ENCODE results near the gene USP28.
"Not testable (repeated sequence)": the region's sequence is repeated elsewhere in the genome, so short reads cannot be mapped to it uniquely, and the experiment has no call there.

Gene USP28, protein sequence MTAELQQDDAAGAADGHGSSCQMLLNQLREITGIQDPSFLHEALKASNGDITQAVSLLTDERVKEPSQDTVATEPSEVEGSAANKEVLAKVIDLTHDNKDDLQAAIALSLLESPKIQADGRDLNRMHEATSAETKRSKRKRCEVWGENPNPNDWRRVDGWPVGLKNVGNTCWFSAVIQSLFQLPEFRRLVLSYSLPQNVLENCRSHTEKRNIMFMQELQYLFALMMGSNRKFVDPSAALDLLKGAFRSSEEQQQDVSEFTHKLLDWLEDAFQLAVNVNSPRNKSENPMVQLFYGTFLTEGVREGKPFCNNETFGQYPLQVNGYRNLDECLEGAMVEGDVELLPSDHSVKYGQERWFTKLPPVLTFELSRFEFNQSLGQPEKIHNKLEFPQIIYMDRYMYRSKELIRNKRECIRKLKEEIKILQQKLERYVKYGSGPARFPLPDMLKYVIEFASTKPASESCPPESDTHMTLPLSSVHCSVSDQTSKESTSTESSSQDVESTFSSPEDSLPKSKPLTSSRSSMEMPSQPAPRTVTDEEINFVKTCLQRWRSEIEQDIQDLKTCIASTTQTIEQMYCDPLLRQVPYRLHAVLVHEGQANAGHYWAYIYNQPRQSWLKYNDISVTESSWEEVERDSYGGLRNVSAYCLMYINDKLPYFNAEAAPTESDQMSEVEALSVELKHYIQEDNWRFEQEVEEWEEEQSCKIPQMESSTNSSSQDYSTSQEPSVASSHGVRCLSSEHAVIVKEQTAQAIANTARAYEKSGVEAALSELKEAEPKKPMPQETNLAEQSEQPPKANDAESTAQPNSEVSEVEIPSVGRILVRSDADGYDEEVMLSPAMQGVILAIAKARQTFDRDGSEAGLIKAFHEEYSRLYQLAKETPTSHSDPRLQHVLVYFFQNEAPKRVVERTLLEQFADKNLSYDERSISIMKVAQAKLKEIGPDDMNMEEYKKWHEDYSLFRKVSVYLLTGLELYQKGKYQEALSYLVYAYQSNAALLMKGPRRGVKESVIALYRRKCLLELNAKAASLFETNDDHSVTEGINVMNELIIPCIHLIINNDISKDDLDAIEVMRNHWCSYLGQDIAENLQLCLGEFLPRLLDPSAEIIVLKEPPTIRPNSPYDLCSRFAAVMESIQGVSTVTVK

DNA sequence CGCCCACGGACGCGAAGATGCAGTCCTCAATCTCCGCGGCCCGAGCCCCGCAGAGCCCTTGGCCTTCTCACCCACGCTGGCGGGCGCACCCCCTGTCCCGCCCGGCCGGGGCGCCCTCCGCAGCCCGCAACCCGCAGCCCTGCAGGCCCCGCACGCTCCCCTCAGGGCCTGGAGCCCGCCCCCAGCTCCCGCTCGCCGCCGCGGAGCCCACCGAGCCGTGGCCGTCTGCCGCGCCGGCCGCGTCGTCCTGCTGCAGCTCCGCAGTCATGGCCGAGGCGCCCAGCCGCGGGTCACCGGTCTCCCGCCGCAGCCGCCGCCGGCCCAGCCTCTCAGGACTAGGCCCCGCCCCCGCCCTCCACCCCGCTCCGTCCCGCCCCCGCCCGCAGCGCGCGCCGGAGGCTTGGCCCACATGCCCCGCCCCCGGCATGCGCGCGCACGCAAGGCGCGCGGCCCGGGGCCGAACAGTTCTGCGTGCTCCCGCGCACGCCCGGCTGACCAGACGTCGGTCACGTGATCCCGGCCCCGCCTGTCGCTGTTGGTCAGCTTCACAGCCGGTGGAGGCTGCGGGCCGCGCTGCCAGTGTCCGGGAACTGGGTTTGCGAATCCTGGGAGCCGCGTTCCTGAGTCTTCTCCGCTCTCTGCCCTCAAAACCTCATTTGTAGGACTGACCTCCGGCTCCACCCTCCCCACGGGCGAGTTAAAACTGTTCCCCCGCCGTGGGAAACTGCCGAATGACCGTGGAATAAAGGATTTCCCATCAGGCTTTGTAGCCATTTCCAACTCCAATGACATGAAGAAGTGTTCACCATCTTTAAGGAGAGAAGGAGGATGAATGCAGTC lies at the start of gene USP28:
TSS of gene USP28 (minus strand) at position 339 of the 840 bp plus-strand sequence. CDS start at position 268, 71 bp downstream.
- peak; percentile 98 for DNase-seq

DNA sequence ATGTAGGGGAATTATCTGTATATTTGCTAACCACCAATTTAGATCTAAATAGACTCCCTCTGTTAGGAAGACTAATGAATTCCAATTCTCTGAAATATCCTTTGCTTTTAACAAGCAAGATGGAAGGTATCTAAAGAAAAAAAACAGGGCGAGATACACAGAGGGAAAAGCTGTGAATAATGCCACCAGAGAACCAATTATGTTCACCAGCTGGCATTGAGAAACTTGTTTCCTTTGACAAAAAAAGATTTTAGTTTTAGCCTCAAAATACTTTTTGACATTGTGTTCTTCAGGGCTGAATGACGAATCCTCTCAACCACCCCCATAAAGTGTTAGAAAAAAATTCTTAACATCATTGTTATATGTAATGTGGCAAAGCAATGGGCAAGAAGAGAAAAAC lies 48.2 kb upstream of the USP28 start:
- DNase-seq, result no peak

DNA sequence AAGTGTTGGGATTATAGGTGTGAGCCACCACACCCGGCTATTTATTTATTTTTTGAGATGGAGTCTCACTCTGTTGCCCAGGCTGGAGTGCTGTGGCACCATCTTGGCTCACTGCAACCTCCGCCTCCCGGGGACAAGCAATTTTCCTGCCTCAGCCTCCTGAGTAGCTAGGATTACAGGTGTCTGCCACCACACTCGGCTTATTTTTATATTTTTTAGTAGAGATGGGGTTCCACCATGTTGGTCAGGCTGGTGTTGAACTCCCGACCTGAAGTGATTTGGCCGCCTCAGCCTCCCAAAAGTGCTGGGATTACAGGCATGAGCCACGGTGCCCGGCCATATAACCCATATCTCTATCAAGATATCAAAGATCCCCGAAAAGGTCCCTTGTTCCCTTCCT lies 36.1 kb upstream of the USP28 start:
- DNase-seq, result not testable (repeated sequence)

DNA sequence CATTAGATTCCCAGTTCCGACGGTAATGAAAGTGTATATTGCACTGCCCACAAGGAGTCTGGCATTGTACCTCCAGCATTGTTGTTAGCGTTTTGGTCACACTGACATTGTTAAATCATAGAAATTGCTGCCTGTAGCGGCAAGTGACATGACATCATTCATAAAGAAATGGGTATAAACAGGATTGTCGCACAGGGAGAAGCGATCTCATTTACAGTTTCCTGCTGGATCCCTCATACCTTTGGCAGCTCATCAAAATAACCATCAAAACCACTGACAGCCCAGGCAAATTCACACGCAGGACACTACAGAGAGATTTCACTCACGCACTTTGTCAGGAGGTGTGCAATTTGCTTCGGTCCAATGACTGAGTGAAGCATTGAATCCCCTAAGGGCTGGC lies 32.7 kb upstream of the USP28 start:
- no peak for DNase-seq

DNA sequence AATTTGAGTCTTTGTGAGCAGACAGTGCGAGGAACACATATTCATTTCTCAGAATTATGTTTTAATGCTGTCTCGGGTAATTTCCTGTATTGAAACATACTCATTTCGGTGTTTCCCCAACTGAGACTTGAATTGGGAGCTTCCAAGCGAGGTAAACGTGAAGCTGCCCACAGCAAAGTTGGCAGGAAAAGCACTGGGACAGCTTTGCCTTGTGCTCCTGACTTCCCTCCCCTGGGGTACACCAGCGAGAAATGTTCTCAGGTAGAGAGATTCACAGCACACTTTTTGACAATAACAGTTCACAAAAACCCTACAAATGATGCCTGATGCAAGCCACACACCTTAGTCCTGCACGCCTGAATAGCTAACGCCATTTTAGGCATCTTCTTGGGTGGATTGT lies 32.3 kb upstream of the USP28 start:
- no peak for DNase-seq

DNA sequence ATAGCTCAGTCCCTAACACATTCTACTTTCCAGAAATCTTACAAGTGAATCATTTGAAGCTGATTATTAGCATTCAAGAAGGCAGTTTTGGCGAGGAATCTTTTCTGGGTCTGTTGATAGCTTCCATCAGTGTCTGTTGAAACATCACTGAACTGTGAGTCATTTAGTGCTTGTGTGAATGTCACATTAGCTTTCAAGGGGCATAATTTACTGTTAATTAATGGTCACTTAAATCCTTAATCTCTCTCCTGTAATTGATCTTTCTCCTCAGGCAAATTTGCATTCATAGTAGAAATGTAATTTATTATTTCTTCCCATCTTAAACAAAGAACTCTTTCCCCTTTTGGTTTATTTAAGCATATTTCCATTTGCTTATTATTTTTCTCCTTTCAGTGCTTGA lies 31.8 kb upstream of the USP28 start:
- no peak for DNase-seq

DNA sequence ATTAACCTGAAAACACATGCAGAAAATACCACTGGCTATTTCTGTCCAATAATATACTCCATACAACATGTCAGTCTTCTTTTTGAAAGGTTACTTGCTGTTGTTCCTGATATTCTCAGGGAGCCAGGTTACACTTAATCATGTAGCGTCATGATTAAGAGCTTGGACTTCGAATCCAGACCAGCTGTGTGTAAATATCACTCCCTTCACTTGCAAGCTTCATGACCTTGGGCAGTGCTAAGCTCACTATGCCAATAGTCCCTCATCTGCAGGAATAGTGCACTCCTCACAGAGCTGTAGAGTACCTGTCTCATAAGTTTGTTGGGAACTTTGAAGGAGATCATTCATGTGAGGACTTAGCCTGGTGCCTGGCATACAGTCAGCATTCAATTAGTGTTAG lies 31.1 kb upstream of the USP28 start:
- DNase-seq, result no peak

DNA sequence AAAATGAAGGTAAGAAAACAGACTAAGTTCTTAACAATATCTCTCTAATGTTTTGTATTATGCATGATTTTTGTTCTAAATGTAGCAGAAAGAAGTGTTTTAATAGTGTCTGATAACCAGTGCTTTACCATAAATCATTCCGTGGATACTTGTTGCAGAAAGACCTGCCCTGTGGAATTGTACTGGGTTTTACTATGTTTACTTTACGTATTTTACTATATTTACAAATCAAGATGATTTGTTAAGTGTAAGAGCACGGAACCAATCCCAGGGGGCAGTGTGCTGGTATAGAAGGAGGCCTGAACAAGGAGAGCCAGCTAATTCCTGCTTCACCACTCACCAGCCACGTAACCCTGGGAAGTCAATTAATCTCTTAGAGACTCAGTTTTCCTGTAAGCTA lies 30.7 kb upstream of the USP28 start:
- DNase-seq, result no peak

DNA sequence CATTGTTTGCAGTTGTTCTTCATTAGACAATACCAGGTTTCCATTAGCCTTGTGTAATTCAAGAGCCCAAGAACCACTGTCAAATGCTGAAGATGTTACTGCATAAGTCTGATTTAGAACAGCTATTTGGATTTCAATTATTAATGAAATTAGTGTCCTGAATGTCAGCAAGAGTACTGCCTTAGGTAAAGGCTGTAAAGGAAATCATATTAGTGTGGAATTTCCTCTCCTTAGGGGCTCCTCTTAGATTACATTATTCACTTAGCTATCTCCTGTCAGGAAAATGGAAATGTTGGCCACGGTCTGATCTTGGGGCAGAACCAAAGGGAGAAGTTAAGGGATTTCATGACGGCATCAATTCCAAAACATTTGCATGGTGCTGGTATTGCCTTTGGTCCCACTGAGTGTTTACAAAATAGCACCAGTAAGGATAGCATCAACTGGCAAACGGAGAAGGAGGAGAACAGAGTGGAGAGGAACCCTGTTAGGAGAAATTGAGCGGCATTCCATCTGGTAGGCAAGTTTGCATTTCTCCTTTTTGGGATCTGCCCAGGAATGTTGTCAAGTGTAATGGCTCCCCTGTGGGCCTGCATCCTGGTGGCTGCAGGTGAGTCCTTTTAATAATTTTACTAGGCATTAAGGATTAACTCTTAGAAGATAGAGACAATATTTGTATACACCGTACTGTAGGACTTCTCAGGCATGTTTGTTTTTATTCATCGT lies 29.2 kb upstream of the USP28 start, which contains the start of gene HTR3B:
TSS of gene HTR3B (plus strand) at position 418 of the 723 bp plus-strand sequence. CDS start at position 556, 138 bp downstream.
- DNase-seq, result no peak

DNA sequence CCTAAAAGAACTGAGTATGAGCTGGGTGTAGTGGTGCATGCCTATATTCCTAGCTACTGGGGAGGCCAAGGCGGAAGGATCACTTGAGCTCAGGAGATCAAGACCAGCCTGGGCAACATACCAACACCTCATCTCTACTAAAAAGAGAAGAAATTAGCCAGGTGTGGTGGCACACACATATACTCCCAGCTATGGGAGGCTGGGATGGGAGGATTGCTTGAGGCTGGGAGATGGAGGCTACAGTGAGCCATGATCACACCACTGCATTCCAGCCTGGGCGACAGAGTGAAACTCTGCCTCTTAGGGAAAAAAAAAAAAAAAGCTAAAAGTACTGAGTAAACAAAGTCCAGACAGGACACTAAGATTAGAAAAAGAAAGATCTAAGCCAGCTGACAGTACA lies 25.8 kb upstream of the USP28 start:
- no peak for DNase-seq

DNA sequence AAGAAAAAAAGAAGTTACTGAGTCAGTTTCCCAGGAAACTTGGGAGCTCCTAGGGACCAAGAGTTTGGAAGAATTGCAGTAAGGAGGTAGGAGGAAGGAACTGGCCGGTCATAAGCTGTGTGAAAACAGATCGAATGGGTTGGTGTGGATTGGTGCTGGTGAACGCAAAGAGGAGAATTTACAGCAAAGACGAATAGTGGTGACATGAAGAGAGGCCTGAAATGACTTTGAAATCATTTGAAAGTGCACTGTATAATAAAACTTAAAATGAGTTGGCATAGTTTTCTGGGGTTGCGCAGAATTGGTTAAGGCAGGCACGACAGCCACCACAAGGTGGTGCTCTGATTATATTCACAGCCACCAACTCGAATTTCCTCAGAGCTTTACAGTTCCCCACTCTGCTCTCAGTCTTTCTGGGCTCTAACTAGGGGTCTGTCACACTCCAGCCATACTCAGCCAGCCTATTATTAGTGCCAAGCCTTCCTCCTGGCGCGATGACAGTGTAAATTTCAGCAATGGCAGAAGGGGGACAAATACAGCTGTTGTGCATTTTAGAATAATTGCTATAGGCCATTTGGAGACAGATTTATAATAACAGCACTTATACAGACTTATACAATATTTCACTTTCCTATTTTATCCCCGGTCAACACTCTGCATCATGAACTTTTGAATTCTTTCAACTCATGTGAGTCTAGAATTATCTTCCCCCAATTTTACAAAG lies 20.9 kb upstream of the USP28 start:
- DNase-seq, result no peak

DNA sequence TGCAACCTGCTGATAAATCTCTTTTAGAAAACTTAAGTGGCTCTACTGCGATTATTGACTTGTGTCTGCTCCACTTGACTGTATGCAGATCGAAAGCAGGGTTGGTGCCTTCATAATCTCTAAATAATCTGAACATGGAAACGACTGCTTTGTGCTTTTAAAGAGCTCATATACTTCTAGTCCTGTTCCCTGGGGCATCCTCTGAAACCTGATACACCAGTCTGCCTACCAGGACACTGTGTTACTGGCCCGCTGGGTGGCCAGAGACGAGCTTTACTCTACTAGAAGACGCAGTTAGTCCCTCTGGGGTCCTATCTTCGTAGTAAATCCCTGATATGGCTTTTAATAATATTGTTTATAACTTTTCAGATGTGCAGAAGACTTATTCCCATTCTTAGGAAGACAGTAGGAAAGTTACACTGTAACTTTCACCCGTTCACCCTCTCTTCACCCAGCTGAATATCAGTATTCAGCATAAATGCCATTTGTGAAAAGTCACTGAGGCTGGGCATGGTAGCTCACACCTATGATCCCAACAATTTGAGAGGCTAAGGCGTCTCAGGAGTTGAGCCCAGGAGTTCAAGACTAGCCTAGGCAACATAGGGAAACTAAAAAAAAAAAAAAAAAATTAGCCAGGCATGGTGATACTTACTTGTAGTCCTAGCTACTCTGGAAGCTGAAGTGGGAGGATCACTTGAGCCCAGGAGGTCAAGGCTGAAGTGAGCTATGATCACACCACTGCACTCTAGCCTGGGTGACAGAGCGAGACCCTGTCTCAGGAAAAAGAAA lies 20.2 kb upstream of the USP28 start:
- no peak for DNase-seq

DNA sequence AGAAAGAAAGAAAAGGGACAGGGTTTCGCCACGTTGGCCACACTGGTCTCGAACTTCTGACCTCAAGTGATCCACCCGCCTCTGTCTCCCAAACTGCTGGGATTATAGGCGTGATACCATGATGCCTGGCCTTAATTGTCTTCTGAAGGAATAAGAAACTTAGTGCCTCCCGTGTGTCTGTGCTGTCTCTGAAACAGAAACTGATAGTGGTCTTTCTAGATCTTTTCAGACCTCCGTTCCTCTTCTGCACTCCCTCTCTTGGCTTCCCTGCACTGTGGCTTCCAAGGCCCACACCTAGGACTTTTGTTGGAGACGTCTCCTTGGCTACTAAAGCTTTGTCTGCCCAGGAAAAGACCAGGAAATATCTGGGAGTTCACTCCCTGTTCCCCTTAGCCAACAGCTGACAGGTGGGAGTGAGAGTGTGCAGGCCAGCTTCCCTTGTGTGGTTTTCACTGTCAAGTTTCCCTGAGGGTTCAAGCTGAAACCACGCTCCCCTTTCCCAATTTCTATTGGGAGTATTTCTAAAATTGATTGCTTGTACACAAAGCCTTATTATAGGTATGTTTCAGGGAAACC lies 19.1 kb upstream of the USP28 start:
- no peak for DNase-seq

DNA sequence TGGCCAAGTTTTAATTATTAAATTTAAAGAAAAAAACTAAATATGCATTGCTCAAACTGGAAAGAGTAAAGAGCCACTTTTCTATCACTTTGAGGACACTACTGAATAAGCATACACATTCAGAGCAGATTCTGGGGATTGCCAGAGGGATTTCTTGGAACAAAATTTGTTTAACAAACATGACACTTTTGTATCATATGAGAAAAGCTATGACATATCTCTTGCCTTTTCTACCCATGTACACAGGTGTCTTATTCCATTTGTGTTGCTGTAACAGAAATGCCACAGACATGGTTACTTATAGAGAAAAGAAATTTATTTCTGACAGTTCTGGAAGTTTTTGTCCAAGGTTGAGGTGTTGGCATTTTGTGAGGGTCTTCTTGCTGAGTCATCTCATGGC lies 13.5 kb upstream of the USP28 start:
- DNase-seq, result no peak

DNA sequence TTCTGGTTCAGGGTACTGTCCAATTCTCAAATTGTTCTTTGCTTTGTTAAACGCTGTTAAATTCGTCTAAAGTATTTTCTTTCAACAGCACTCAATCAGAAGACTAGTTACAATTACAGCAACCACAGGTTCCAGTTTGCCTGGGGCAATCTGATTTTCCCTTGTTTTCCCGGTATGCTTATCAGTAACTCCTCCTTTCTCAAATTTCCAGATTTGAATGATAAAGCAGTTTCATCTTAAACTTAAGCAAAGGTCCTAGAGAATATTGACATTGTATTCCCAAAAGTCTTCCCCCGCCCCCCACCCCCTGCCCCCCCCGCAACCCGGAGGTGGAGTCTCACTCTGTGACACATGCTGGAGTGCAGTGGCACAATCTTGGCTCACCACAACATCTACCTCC lies 10.5 kb upstream of the USP28 start:
- no peak for DNase-seq

DNA sequence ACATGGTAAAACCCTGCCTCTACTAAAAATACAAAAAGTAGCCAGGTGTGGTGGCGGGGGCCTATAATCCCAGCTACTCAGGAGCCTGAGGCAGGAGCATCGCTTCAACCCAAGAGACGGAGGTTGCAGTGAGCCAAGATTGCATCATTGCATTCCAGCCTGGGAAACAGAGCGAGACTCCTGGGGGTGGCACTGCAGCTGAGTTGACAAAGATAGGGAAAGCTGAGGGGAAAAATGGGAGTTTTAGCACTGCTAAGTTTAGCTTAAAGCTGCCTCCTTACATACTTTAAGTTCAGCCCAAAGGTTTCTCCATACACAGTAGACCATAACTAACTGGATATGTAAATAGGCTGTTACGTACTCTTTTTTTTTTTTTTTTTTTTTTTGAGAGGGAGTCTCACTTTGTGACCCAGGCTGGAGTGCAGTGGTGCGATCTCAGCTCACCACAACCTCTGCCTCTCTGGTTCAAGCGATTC lies 9.0 kb upstream of the USP28 start:
- DNase-seq, result no peak

DNA sequence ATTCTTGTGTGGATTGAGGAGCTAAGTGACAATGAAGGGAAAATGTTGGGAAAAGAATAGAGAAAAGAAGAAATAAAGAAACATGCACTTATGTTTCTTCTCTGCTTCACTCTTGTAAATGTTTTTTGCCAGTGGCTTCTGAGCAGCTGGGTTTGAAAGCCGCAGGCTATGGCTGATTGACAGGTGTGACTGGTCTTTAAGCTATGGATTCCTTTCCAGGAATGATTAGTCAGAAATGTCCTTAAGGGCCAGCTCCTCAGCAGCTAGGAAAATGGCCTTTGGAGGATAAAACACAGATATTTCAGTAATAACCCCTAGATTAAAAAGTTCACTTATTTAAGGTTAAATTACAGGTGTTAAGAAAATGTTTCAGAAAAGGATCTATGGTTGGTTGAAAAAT lies 6.5 kb upstream of the USP28 start:
- no peak for DNase-seq

DNA sequence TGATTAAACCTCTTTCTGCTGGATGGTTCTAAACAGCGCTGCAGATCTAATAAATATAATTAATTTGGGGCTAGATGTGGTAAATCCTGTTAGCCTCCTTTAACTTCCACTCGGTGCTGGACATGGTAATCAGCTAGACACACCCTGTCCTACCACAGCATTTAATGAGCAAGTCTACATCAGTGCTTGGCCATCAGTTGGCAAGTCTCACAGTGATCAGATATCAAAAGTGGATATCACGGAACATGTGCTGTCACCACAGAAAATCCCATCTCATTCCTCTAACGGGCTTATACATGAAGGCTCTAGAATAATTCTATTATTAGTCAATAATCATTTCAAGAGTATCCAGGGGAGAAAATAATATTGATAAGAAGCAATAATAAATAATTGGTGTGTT lies 5.6 kb upstream of the USP28 start:
- DNase-seq, result no peak

DNA sequence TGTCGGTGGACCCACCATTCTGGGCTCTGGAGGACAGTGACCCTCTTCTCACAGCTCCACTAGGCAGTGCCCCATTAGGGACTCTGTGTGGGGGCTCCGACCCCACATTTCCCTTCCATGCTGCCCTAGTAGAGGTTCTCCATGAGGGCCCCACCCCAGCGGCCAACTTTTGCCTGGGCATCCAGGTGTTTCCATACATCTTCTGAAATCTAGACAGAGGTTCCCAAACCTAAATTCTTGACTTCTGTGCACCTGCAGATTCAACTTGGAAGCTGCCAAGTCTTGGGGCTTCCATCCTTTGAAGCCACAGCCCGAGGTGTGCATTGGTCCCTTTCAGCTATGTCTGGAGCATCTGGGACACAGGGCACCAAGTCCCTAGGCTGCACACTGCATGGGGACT lies 4.1 kb upstream of the USP28 start:
- not testable (repeated sequence) for DNase-seq

DNA sequence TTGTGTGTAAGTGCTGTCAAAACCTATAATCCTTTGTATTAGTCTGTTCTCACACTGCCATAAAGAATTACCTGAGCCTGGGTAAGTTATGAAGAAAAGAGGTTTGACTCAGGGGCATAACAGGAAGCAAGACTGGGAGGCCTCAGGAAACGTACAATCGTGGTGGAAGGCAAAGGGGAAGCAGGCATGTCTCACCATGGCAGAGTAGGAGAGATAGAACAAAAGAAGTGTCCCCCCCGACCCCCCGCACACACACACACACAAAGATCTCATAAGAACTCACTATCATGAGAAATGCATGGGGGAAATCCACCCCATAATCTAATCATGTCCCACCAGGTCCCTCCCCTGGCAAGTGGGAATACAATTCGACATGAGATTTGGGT lies 2.3 kb upstream of the USP28 start:
- peak; percentile 78 for DNase-seq
